Right renal pelvis (tissue), 4 donors: ENCODE data around the gene TAX1BP1. TPM values are rescaled to one million over a fixed set of nuclear protein-coding genes. Genes with fewer than 3 reads are reported as not detected.

Source experiments
- DNase-seq, 4 donors: peaks; one replicate each; pipeline ENCODE4 v3.0.0-alpha.2; 2013; ENCODE audit warnings: low read depth in 4 of 4, low spot score in 3 of 4, missing footprints in 1 of 4
- polyA plus RNA-seq, 4 donors: library from polyadenylated mRNA; unstranded; fragments of 120-200 nt; gene quantifications; one replicate each; pipeline ENCODE4 v1.2.1, GENCODE V29; 2013; ENCODE audit not compliant: insufficient read length in 4 of 4

TAX1BP1 gene
- polyA plus RNA-seq, 4 donors: 111 to 130 (median 127) TPM

DNA sequence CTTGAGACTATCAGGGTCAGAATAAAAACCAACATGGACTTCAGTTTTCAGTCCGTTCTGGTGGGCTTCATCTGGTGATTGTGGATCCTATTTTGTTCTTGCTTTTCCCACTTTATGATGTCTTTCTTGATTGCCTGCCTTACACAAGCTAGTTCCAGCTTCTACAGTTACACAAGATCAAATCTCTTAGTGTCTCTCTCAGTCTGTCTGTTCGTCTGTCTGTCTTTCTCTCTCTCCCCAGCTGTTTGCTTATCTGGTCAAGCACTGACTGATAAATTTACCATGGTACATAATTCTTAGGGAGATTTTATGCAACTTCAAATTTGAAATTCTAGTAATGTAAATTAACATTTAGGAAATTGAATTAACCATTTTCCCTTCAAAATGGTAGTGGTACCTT lies 35.8 kb downstream of the TAX1BP1 start:
- no peak for DNase-seq

DNA sequence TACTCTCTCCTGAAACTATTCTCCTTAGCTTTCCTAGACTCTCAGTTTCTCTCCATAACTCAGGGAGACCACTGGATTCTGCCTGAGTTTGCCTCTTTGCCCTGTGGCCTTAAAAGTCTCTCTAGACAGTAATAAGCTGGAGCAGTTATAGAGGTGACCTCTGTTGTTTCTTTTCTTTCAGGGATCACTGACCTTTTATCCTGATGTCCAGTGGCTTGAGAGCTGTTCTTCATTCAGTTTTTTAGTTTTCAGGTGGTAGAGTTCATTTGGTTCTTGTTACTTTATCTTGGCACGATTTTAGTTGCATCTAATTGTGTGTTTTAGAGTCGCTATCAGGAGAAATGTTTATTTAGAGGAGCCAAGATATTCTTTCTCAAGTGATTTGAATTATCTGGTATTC lies 37.7 kb downstream of the TAX1BP1 start:
- no peak for DNase-seq

DNA sequence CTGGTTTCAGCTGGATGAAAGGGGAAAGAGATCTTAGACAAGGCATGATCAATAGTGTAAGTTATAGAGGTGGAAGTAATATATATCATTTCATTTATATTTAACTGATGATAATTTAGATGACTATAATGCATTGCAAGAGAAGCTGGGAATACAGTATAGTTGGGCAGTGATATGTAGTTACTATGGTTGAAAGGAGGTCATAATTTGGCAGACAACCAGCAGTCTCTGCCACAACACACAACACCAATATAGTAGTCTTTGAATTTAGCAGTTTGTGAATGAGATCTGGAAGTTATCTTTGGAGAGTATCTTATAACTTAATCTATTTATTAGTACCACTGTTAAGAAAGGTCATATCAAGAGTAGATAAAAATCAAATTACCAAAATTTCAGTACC lies 39.9 kb downstream of the TAX1BP1 start:
- DNase-seq: no peak

DNA sequence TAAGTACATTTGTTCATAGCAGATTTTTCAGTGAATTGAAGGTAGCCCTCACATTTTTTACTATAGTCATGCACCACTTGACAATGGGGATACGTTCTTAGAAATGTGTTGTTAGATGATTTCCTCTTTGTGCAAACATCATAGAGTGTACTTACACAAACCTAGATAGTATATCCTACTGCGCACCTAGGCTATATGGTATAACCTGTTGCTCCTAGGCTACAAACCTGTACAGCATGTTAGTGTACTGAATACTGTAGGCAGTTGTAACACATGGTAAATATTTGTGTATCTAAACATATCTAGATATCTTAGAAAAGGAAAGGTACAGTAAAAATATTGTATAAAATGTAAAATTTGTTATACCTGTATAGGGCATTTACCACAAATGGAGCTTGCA lies 41.2 kb downstream of the TAX1BP1 start:
- DNase-seq: no peak

DNA sequence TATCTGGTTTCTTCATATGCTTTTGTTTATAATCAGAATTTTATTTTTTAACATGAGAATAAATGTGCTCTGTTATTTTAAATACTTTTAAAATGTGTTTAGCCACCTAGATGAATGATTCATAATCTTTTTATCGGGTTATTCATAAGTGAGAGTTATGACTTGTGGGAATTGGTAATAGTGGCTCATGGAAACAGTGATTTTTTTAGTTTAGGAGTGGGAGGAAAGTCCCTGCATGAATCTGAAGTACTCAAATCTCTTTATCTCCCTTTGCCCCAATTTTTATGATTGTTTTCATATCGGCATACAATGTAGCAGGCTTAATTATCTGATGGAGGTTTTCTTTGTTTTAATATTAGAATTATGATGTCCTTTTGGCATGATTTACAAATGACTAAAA lies 42.9 kb downstream of the TAX1BP1 start:
- no peak for DNase-seq

DNA sequence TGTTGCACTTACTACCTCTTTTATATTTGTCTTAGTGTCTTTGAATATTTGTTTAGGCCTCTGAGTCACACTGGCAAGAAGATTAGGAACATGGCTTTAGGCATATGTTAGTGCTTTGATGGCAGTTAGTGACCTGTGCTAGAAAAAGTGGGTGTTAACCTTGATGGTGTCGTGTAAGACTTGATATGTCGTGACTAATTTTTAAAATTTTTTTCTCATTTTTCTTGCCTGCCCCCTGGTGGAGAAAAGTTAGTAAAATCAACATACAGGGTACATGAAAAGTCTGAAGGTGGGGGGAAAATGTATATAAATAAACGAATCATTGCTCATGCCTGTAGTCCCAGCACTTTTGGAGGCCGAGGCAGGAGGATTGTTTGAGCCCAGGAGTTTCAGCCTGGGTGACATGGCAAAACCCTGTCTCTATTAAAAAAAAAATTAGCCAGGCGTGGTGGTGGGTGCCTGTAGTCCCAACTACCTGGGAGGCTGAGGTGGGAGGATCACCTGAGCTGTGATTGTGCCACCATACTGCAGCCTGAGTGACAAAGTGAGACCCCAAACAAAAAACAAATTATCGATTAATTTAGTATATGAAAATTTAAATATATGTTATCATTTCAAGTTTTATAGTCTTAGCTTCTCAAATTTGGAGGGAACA lies 44.6 kb downstream of the TAX1BP1 start:
- DNase-seq: peak in 2 of 4 donors; percentile 5 to 7

DNA sequence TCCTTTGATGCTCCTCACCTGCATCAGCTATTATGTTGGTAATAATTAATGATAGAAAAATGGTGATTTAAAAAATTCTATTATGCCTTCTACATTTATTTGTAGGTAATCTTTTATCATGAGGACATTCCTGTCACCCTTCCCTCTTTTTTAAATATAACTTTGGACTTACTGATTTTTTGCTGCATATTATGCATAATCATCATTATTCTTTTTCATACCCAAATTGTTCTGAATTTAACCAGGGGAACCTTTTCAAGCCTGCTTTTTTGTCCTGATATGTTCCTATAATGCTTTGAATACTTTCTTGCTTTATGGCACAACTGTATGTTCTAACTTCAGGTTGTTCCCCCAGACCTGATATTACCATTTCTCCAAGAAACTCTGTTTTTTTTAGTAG lies 48.5 kb downstream of the TAX1BP1 start:
- no peak for DNase-seq

DNA sequence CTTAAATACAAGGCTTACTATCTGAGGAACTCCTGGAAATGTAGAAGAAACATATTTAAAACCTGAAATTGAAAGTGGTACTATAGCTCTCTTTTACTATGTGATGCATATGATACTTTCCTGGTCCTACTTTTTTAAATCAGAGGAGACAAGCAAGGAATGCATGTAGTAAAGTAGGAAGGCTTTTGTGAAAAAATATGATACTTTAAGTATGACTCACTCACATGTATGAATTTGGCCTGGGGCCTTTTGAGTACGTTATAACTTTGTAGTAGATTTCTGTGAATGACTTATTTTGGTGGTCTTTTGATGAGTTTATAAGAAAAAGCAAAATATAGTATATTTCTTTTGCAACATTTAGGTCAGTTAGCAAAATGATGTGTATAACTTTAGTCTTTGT lies 53.8 kb downstream of the TAX1BP1 start:
- DNase-seq: no peak

DNA sequence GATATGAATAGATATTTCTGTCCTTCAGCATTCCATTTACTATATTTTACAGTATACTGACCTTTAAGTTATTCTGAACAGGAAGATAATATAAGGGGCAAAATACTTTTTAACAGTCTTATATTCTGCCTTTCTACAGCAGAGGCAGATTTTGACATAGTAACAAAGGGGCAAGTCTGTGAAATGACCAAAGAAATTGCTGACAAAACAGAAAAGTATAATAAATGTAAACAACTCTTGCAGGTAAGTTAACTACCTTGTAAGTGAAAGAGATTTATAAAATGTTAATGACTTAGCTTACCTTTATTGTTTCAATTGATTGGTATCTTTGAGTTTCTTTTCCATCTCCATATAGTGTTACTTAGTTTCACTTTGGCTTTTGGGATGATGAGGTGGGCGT lies 56.0 kb downstream of the TAX1BP1 start:
- DNase-seq: no peak

DNA sequence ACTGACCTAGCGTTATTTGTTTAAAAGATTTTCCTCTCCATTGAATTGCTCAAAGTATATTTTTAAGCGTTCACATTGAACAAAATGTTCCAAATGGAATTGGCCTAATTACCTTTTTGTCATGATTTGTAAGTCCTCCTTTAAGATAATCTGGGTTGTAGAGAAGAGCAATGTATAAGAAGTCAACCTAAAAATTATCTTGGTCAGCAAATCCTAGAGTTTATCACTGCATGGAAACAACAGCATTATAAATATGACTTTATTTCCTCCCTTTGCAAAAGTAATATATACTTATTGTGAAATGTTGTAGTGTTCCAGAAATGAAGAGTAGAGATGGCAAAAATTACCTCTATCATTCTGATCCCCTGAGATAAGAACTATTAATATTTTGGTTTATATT lies 59.2 kb downstream of the TAX1BP1 start:
- DNase-seq: no peak

DNA sequence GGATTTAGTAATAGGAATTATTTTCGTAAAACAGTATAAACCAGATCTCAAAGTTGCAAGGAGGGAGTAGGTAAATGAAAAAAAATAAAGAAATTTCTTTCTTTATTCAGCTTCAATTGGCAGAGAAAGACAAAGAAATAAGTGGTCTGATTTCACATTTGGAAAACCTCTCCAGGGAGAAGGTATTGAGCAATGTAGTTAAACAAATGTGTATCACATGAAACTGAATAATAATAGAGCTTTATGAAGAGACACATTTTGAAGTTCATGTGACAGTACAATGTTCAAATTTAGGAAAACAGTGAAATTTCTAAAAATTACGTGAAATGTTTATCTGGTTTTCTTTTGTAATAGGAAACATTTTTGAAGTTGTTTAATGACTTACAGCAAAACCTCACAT lies 63.0 kb downstream of the TAX1BP1 start:
- DNase-seq: no peak

DNA sequence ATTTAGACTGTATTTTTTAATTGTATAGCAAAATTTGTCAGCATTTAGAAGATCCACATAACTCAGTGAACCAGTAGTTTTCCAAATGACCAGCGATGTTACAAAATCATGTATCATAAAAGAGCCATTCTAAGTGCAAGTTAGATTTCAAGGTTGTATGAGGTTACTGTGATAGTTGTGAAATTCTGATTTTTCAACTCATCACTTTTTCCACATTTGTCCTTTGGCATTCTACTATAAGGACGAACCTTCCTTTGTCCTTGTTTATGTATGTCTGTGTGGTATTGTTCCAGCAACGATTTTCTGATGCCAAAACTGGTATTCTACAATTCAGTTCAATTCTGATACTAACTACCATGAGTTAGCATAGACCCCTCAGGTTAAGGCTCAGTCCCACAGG lies 64.2 kb downstream of the TAX1BP1 start:
- DNase-seq: no peak

DNA sequence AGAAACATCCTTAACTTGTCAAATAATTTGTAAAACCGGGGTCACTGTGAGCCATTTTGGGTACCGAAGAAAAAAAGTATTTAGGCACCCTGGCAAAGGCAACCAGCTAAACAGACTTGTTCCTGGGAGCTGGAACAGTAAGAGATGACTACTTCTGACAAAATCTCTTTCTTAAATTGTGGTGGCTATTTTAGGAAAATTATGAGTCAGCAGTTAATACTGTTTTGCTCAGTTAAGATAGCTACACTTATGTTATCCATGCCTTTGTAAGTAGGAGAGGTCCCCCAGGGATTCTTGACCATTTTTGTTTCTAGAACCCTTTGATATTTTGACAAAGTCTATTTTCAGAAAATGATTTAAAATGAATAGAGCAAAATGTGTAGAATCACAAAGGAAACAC lies 68.7 kb downstream of the TAX1BP1 start:
- DNase-seq: no peak

DNA sequence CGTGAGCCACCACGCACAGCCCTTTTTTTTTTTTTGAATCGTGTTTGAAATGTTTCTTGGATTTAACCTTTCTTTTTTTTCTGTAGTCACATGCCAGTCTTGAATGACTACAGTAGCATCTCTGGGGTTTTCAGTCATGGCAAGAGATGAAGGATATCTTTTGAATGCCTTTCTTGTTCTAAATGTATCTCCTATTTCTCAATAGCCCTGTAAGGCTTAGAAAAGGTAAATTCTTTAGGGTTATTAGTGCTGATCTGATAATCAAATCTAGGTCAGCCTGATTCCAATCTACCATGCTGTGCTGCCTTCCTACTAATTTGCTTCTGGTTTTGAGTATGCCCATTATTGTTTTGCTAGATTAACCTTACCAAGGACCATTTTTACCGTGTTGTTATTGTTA lies 70.2 kb downstream of the TAX1BP1 start:
- no peak for DNase-seq

DNA sequence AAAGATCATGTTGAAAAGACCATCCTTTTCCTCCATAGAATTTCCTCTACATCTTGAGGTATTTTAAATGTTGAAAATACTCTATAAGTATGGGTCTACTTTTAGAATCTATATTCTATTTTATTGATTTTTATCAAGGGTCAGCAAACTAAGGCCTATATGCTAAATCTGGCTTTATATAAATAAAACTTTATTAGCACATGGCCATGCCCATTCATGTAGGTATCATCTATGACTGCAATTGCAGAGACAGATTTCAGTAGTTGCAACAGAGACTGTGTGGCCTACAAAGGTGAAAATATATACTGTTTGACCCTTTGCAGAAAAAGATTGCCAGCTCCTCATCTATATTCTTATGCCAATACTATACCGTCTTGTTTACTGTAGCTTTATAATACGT lies 72.7 kb downstream of the TAX1BP1 start:
- no peak for DNase-seq

DNA sequence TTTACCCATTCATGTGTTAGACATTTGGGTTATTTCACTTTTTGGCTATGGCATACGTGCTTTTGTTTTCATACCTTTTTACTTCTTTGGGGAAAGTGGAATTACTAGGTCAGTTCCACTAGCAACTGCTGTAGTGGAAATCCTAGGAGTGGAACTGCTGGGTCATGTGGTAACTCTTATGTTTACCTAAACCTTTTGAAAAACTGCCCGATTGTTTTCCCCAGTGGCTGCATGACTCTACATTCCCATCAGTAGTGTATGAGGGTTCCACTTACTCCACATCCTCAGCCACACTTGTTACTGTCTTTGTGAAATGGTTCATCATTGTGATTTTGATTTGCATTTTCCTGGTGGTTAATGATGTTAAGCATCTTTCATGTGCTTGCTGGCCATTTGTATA lies 82.3 kb downstream of the TAX1BP1 start:
- no peak for DNase-seq

DNA sequence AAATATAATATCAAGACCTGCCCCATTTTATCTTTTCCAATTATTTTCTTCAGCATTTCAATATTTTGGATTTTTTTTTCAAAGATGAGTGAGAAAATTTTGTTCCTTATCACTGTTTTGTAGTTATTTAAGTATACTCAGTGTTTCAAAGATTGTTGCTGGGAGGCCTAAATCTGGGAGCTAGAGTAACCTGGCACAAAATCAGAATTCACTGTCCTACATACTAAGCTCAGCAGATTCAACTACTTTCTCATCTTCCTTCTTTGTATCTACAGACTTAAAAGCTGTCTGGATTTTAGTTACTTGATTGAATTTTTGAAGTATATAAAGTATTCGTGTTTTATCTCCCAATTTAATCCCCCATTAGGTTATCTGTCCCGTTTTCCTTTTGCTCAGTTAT lies 85.9 kb downstream of the TAX1BP1 start:
- DNase-seq: no peak

DNA sequence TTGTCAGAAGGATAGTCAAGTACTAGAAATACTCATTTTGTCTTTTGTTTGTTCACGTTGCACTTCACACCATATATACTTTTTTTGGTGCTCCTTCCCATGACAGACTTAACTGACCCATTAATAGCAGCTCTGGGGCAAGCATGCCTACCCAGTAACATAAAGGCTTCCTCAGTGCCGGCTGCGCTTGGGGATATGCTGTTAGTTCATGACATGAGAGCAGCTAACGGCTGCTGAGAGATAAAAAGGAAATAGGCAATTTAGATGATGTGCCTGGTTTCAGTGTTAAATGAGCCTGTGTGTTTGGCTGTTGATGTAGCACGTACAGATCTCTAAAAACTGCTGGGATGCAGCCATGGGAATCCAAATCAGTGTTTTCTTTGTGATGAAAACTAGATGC lies 86.4 kb downstream of the TAX1BP1 start:
- DNase-seq: no peak

DNA sequence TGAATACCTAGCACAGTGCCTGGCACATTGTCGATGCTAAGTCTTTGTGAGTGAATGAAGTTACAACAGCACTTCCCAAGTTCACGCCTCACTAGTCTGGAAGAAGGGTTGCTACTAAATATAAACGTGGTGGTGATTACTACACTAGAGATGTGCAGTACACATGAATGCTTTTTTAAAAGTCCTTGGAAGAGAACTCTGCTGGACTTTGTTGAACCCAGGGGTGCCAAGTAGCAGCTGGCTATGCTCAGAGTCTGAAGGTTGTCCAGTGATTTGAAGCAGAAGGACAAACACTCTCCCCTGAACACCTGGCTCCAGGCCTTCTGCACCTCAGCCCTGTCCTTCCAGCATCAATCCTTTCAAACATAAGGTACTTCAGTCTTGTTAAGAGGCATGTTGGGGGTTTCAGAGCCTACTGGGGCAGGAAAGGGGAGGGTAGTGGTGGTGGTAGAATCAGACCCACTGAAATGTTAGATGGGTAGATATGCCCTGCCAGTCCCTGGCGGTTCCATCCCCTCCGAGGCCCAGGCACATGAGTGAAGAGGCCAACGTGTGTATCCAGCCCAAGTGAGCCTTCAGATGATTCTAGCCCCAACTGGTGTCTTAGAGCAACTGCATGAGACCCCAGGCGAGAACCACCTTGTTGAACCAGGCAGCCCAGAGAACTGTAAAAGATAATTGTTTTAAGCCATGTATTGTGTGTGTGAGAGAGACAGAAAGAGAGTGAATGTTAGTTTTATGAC lies 94.4 kb downstream of the TAX1BP1 start:
- DNase-seq: no peak

DNA sequence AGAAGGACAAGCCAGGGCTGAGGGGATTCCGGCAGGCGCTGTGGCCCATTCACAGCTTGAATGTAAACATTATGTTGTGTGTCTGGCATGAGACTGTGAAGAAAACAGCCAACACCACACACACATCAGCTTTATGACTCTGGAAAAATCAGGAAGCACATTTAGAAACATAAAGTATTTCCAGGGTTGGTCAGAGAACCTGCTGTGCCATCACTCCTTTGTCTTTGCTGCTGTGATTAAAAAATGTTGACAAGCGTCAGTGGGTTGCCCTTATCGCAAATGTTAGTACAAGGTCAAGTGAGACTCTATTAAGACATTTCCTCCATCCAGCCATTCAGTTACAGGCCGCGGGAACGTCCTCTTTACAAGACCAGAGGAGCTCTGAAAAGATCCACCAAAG lies 95.4 kb downstream of the TAX1BP1 start:
- DNase-seq: no peak

DNA sequence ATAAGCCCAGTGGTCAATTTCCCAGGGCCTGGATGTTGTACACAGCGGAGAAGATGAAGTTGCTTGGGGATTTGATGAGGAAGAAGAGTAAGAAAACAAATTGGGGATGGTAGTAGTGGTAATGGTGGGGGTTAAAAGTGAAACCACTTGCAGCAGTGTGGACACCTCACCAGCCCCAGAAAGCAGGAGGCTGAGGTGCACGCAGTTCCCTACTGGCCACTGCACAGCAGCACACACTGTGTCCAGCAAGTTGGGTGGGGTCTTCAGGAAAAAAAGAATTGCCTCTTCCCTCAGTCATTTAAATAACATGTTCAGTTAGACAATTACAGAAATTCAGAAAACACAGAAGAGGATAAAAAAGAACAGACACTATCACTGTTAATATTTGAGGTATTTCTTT lies 96.6 kb downstream of the TAX1BP1 start:
- no peak for DNase-seq

DNA sequence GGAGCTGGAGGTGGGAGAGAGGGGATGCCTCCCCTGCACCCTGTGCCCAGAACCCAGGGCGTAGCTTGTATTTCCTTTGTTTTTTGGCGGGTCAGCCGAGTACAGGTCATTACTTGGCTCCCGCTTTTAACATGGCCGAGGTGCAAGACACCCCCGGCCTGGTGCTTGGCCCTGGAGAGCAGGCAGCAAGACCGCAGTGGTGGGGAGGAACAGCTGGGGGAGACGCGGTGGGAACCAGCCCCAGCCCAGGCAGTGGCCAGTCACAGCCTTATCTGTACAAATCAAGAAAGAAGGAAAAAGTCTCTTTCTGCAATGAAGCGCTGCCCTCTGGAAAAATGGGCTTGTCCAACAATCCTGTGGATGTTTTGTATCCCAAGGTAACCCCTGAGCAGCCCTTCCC lies 99.1 kb downstream of the TAX1BP1 start:
- DNase-seq: no peak

DNA sequence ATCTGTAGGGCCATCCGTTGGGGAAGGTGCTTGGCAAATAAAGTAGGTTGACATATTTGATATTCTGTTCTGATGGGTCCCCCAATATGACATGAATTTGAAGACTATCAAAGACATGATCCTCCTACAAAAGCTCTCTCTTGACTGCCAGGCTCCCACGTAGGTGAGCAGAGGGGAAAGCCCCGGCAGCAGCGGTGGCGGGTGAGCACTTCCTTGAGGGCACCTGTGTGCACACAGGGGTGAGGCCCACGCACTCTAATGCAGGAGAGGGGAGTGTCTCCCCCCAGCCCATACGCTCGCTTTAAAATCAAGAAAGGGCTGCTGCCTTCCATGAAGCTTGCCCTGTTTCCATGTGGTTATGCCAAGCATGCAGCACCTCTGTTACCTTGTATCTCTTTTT lies 100.4 kb downstream of the TAX1BP1 start:
- DNase-seq: no peak
